ENCODE results near the gene ERGIC1.
"Not testable (repeated sequence)": the region's sequence is repeated elsewhere in the genome, so short reads cannot be mapped to it uniquely, and the experiment has no call there.

ERGIC1 gene

GRCh38 chr5:172833686-172834414, at the start of gene ERGIC1:
ERGIC1 (plus strand) TSS chr5:172834251; CDS start chr5:172834414, 163 bp downstream.
- DNase-seq (ENCODE audit: low read depth): peak; percentile 56

DNA sequence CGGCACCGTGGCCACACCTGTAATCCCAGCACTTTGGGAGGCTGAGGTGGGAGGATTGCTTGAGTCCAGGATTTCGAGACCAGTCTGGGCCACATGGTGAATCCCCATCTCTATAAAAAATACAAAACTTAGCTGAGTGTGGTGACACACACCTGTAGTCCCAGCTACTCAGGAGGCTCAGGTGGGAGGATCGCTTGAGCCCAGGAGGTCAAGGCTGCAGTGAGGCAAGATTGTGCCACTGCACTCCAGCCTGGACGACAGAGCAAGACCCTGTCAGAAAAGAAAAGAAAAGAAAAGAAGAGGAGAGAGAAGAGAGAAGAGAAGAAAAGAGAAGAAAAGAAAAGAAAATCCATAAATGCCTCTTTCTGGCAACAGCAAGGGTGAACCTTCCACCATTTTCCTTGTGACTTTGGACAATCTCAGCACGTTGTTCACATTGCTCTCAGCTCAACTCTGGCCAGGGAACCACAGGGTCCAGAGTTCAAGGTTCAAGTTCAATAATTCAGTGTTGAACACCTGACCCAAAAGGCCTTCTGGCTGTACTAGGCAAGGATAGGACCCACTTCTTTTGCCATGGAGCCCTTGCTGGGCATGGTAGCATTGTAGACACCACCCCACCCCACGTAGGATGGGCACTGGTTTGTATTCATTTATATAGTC, 48.5 kb upstream of the ERGIC1 start:
- DNase-seq (ENCODE audit: low read depth): no peak

GRCh38 chr5:172786736-172787462, 47.2 kb upstream of the ERGIC1 start:
- no peak for DNase-seq (ENCODE audit: low read depth)

DNA sequence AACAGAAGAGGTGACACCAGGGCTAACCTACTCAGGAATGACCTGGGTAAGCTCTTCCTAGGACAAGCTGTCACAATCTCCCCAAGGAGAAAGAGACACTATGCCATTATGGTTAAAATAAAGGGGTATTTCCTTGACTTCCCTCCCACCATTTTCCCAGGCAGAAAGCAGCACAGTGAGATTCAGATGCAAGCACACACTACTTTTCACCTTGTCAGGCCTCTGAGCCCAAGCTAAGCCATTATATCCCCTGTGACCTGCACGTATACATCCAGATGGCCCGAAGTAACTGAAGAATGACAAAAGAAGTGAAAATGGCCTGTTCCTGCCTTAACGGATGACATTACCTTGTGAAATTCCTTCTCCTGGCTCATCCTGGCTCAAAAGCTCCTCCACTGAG, 46.5 kb upstream of the ERGIC1 start:
- DNase-seq (ENCODE audit: low read depth): not testable (repeated sequence)

DNA sequence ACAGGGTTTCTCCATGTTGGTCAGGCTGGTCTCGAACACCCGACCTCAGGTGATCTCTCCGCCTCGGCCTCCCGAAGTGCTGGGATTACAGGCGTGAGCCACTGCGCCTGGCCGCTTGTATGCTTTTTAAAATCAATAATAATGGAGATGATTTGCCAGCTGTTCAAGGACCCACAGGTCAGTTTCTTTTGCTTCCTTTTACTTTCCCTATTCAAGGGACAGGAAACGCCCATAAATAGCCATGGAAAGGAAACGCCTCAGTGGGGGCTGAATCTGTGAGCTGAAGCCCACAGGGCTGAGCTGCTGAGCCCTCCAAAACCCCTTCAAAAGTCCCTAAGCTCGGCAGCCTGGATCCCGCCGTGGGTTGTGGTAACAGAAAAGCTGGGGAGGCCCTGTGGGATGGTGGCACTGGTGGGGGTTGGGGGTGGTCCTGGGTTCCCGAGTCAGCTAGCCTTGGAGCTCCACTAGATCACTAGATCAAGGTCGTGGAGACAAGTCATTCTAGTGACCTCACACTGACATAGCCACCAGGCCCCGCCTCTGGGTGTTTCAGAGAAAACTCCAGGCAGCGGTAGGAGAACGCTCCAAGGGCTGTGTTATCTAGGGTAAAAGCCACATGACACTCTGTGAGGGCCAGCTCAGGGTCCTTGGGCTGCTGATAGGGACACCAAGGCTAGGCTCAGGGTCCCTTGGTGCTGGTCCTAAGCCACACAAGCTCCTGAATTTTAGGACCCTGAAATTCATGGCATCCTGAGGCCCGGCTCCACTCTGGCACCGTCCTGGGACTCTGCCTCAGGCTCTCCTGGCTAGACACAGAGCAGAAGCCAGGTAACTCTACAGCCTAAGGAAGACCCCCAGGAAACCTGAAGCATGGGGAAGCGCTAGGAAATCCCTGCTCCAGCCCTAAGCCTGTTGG, 45.0 kb upstream of the ERGIC1 start:
- no peak for DNase-seq (ENCODE audit: low read depth)

DNA sequence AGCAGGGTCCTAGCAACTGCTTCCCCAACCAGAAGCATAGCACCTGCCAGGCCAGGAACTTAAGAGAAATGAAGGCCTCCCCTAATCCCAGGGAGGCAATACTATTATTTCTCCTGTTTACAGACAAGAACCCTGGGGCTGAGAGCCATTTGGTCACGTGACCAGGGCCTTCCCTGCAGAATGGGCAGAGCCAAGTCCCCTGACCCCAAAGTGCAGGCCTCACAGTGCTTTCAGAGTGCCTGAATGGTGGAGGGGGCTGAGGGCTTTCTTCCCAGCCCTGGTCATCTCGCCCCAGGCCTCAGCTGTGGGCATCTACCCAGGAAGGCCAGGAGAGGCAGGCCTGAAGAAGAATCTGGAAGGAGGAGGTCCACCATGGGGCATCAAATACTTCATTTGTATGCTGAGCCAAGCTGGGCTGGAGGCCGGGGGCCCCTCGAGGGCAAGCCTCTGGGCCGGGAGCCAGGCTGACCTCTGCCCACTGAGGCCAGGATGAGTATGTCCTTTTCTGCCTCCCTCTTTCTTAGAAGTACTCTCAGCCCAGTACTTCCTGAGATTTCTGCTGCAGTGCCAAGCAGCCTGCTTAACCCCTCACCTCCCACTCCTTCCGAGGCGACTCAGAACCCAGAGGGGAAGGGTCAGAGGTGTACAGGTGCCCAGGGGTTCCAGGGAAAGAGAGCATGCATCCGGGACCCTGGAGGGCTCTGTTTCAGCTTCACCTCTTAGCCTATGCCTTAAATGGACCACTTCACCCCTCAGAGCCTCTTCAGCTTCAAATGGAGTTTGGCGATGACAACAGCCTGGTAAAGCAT, 44.2 kb upstream of the ERGIC1 start:
- no peak for DNase-seq (ENCODE audit: low read depth)

DNA sequence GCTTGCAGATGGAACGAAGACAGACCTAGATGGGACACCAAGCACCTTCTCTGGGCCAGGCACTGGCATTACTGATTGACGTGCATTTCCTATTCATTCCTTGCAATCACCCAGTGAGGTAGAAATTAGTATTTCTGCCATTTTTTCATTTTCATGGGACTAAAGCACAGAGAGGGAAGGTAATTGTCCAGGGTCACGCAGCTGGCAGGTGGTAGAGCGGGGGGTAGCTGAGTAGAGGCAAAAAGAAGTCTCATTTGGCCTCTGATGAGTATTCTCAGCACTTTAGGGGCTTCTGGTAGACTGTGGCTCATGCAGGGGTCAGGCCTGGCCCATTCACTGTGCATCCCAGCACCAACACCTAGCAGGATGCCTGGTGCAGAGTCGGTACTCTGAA, 43.6 kb upstream of the ERGIC1 start:
- DNase-seq (ENCODE audit: low read depth): no peak

GRCh38 chr5:172791286-172791685, 42.8 kb upstream of the ERGIC1 start:
- no peak for DNase-seq (ENCODE audit: low read depth)

DNA sequence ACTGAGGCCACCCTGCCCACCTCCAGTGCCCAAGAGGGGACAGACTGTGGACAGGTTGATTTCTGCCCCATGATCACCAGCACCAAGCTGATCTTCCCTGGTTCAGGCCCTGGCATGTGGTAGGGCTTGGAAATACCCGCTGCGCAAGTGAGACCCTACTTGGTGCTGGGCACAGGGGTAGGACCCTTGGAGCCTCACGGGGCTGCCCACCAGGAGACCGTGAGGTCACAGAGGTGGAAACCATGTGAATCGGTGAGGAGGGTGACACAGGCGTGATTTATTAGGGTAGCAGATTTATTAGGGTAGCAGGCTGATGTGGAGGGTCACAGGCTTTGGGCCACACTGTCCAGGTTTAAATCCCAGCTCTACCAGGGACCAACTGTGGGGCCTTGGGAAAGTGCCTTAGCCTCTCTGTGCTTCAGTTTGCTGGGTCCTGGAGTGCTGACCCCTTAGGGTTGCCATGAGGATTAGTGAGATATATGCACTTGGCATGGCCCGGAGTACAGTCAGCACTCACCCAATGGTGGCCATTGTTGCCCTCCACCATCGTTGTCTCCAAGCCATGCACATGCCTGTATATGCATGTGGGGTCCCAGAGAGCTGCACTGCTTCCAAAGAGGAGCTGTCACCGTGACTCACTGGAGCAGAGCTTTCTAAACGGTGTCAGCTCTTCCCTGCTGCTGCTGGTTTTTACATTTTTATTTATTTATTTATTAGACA, 42.2 kb upstream of the ERGIC1 start:
- DNase-seq (ENCODE audit: low read depth): no peak

GRCh38 chr5:172792701-172793570, 41.1 kb upstream of the ERGIC1 start:
- no peak for DNase-seq (ENCODE audit: low read depth)

GRCh38 chr5:172793577-172794488, 40.2 kb upstream of the ERGIC1 start:
- DNase-seq (ENCODE audit: low read depth): no peak

DNA sequence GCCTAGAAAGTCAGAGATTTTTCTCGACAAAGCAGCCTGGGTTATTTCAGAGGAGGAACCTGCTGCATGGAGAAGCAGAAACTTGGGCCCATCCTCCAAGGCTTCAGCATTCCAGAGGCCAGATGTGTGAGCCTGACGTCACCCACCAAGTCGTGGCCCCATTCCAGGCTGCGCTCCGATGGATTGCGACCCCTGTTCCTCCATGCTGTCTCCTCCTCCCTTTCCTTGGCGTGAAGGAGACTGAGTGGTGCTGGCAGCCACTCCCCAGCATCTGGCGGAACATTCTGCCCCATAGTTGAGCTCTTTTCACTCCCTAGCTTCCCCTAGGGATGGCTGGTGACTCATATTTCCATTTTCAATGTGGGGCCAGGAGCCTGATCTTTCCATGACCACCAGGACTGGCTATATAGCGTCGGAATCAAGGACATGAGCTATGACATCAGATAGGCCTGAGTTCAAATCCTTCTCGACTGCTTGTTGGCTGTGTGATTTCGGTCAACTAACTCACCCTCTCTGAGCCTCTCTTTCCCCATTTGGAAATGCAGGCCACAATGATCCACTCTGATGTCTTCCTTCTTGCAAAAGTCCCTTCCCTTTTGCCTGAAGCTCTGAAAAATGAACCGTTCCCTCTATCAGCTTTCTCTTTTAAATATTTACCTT, 38.6 kb upstream of the ERGIC1 start:
- DNase-seq (ENCODE audit: low read depth): no peak

DNA sequence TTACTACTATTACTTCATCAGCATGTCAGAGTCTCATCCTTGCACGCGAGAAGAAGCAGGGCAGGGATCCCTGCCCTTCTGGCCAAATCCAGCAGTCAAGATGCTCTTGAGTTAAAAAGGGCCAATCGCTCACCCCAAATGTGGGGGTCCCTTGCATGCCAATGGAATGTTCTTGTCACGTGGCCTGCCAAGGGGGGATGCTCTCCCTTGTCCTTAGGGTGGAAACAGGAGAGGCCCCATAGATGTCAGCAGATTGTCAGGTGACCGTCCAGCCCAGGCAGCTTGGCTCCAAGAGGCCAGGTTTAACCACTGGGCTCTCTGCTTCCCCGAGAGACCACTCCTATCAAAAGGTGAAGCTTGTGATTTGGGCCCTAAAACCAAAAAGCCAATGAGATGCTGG, 37.7 kb upstream of the ERGIC1 start:
- no peak for DNase-seq (ENCODE audit: low read depth)

DNA sequence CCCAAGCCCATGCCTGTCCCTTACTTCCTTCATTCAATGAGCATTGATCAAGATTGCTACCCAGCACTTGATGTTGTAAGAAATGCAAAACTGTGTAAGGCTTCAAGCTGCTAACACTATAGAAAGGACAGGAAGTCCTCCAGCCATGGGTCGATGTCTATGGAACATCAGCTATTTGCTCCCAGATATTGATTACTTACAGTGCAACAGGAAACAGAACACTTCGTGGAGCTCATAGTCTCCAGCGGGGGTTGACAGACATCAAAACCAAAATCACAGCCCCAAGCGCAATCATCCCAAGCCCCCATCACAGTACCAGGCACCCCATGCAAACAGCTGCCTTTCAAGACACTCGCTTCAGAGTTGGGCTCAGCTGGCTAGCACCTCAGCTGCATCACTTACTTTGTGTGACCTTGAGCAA, 36.3 kb upstream of the ERGIC1 start:
- DNase-seq (ENCODE audit: low read depth): no peak

DNA sequence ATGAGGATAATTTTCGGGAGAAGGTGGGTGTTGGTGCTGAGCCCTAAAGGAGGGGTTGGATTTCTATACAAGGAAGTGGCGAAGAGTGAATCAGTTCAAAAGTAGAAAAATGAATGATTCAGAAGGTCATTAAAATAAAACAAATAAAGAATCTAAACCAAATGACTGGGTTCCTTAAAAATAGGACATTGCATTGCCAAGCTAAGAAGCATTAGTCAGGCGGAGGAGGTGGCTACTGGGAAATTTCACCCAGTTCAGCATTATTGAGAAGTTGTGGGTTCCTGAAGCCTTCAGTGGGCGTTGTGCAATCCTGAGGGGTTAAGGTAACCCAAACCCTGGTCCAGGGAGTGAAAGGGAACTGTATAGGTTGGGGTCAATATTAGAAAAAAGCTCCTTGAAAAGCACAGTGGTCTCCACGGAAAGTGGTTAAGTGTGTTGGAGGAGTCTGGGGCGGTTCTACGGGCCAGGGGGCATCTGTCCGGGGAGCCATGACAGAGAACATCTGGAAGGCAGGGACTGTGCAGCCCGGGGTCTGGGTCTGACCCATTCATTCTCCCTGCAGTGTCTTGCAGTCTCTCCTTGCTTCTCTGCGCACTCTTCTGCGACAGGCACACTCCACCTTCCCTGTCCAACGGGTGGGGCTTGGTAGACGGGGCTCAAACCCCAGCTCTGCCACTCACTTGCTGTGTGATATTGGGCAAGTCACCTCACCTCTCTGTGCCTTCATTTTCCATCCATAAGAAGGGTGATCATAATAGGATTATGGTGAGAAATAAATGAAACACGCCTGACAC, 35.4 kb upstream of the ERGIC1 start:
- no peak for DNase-seq (ENCODE audit: low read depth)

DNA sequence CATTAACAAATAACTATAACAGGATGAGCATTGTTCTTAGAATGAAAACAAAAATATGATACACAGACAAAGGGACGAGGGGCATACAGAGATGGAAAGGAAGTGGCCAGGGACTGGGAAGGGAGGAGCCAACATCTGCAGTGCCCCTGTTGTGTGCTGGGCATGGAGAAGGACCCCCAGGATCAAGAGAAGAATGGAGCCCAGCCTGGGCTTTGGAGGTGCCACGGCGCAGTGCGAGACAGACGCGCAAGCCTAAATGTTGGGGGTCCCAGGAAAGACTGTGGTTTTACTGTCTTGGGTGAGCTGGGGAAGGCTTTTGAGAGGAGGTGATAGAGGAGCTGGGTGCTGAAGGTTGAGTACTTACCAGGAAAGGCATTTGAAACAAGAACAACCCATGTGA, 34.6 kb upstream of the ERGIC1 start:
- no peak for DNase-seq (ENCODE audit: low read depth)

- no peak for DNase-seq (ENCODE audit: low read depth)
Observed at GRCh38 chr5:172800088-172800551, 33.9 kb upstream of the ERGIC1 start.

Data from activated gamma-delta T cell treated with anti-CD3 and anti-CD28 coated beads, Interleukin-2, amount 50 U/mL, for 16 hours (primary cell).